ENCODE measurements around the gene RAC3.
A peak's percentile ranks its signal among the peaks of the same experiment; 100 is the strongest.

RAC3 gene

GRCh38 chr17:82064433-82065192, 33.1 kb downstream of the RAC3 start:
- no peak overlapping the region for H3K27ac ChIP-seq (ENCODE audit: low read length)
- H3K4me3 ChIP-seq (ENCODE audit: low read length), result peak overlapping the region; percentile 79; the same call in 1 of the 2 replicates
- WGBS (ENCODE audit: insufficient coverage, insufficient read length), result no CpG with 5 or more reads among the region's 36 CpGs
- no peaks in the 10 kb centered on the region for H3K27me3 ChIP-seq (ENCODE audit: control insufficient read depth, insufficient read depth, low read length)
- peaks cover 24% of the 10 kb centered on the region for H3K36me3 ChIP-seq (ENCODE audit: control insufficient read depth, insufficient read depth, low read length)
- H3K9me3 ChIP-seq (ENCODE audit: control insufficient read depth, insufficient read depth, low read length), result no peaks in the 10 kb centered on the region
- no peak for DNase-seq (ENCODE audit: low read depth, low spot score)
- peaks cover 3% of the 10 kb centered on the region; the same call in 1 of the 2 replicates for H3K4me1 ChIP-seq (ENCODE audit: control insufficient read depth, insufficient read depth, low read length)

- Histone ChIP-seq H3K27ac (ENCODE audit: low read length) (no peak overlapping the region), H3K9me3 (ENCODE audit: control insufficient read depth, insufficient read depth, low read length) (no peaks in the 10 kb centered on the region), H3K36me3 (ENCODE audit: control insufficient read depth, insufficient read depth, low read length) (peaks cover 22% of the 10 kb centered on the region), H3K27me3 (ENCODE audit: control insufficient read depth, insufficient read depth, low read length) (no peaks in the 10 kb centered on the region), H3K4me1 (ENCODE audit: control insufficient read depth, insufficient read depth, low read length) (peaks cover 3% of the 10 kb centered on the region; the same call in 1 of the 2 replicates), H3K4me3 (ENCODE audit: low read length) (peak overlapping the region; percentile 79)
- no CpG with 5 or more reads among the region's 47 CpGs for WGBS (ENCODE audit: insufficient coverage, insufficient read length)
- no peak for DNase-seq (ENCODE audit: low read depth, low spot score)
These were observed 33.7 kb downstream of the RAC3 start for GRCh38 chr17:82065193-82065637.

GRCh38 chr17:82065638-82066303, 34.3 kb downstream of the RAC3 start, which contains the start of gene DUS1L:
TSS of gene DUS1L (minus strand) at chr17:82065804. CDS start at chr17:82065059, 745 bp downstream.
- DNase-seq (ENCODE audit: low read depth, low spot score), result no peak

GRCh38 chr17:82070611-82071010, 39.1 kb downstream of the RAC3 start:
- Histone ChIP-seq H3K27me3 (ENCODE audit: control insufficient read depth, insufficient read depth, low read length) (no peaks in the 10 kb centered on the region), H3K36me3 (ENCODE audit: control insufficient read depth, insufficient read depth, low read length) (no peaks in the 10 kb centered on the region), H3K27ac (ENCODE audit: low read length) (no peak overlapping the region), H3K4me3 (ENCODE audit: low read length) (no peak overlapping the region), H3K9me3 (ENCODE audit: control insufficient read depth, insufficient read depth, low read length) (no peaks in the 10 kb centered on the region), H3K4me1 (ENCODE audit: control insufficient read depth, insufficient read depth, low read length) (no peaks in the 10 kb centered on the region)
- DNase-seq (ENCODE audit: low read depth, low spot score), result no peak

More at GRCh38 chr17:82065638-82066303, 34.3 kb downstream of the RAC3 start, which contains the start of gene DUS1L:
- H3K27ac ChIP-seq (ENCODE audit: low read length), result no peak within 1 kb of the TSS
- WGBS (ENCODE audit: insufficient coverage, insufficient read length), result no CpG with 5 or more reads among the region's 88 CpGs
- no peaks in the 10 kb centered on the region for H3K9me3 ChIP-seq (ENCODE audit: control insufficient read depth, insufficient read depth, low read length)
- H3K4me1 ChIP-seq (ENCODE audit: control insufficient read depth, insufficient read depth, low read length), result peaks cover 3% of the 10 kb centered on the region; the same call in 1 of the 2 replicates
- H3K4me3 ChIP-seq (ENCODE audit: low read length), result peak within 1 kb of the TSS; percentile 79
- no peaks in the 10 kb centered on the region for H3K27me3 ChIP-seq (ENCODE audit: control insufficient read depth, insufficient read depth, low read length)
- peaks cover 17% of the 10 kb centered on the region for H3K36me3 ChIP-seq (ENCODE audit: control insufficient read depth, insufficient read depth, low read length)

GRCh38 chr17:82072827-82073226, 41.3 kb downstream of the RAC3 start:
- H3K9me3 ChIP-seq (ENCODE audit: control insufficient read depth, insufficient read depth, low read length), result no peaks in the 10 kb centered on the region
- no peak for DNase-seq (ENCODE audit: low read depth, low spot score)
- no peak overlapping the region for H3K27ac ChIP-seq (ENCODE audit: low read length)
- H3K4me1 ChIP-seq (ENCODE audit: control insufficient read depth, insufficient read depth, low read length), result peaks cover 1% of the 10 kb centered on the region; the same call in 1 of the 2 replicates
- H3K4me3 ChIP-seq (ENCODE audit: low read length), result no peak overlapping the region
- WGBS (ENCODE audit: insufficient coverage, insufficient read length), result no CpG with 5 or more reads among the region's 6 CpGs
- no peaks in the 10 kb centered on the region for H3K27me3 ChIP-seq (ENCODE audit: control insufficient read depth, insufficient read depth, low read length)
- peaks cover 4% of the 10 kb centered on the region; the same call in 1 of the 2 replicates for H3K36me3 ChIP-seq (ENCODE audit: control insufficient read depth, insufficient read depth, low read length)

- Histone ChIP-seq H3K9me3 (ENCODE audit: control insufficient read depth, insufficient read depth, low read length) (no peaks in the 10 kb centered on the region), H3K27ac (ENCODE audit: low read length) (no peak overlapping the region), H3K36me3 (ENCODE audit: control insufficient read depth, insufficient read depth, low read length) (peaks cover 5% of the 10 kb centered on the region; the same call in 1 of the 2 replicates), H3K27me3 (ENCODE audit: control insufficient read depth, insufficient read depth, low read length) (no peaks in the 10 kb centered on the region), H3K4me1 (ENCODE audit: control insufficient read depth, insufficient read depth, low read length) (peaks cover 1% of the 10 kb centered on the region; the same call in 1 of the 2 replicates), H3K4me3 (ENCODE audit: low read length) (no peak overlapping the region)
- no CpG with 5 or more reads among the region's 9 CpGs for WGBS (ENCODE audit: insufficient coverage, insufficient read length)
- DNase-seq (ENCODE audit: low read depth, low spot score), result no peak
These were observed 42.0 kb downstream of the RAC3 start for GRCh38 chr17:82073446-82073845.

GRCh38 chr17:82076018-82076784, 44.7 kb downstream of the RAC3 start:
- H3K4me1 ChIP-seq (ENCODE audit: control insufficient read depth, insufficient read depth, low read length), result peaks cover 1% of the 10 kb centered on the region; the same call in 1 of the 2 replicates
- no peak overlapping the region for H3K4me3 ChIP-seq (ENCODE audit: low read length)
- no peak for DNase-seq (ENCODE audit: low read depth, low spot score)
- peaks cover 28% of the 10 kb centered on the region for H3K36me3 ChIP-seq (ENCODE audit: control insufficient read depth, insufficient read depth, low read length)
- H3K27ac ChIP-seq (ENCODE audit: low read length), result no peak overlapping the region
- no peaks in the 10 kb centered on the region for H3K27me3 ChIP-seq (ENCODE audit: control insufficient read depth, insufficient read depth, low read length)
- no CpG with 5 or more reads among the region's 25 CpGs for WGBS (ENCODE audit: insufficient coverage, insufficient read length)
- H3K9me3 ChIP-seq (ENCODE audit: control insufficient read depth, insufficient read depth, low read length), result no peaks in the 10 kb centered on the region

GRCh38 chr17:82076785-82077591, 45.5 kb downstream of the RAC3 start:
- Histone ChIP-seq H3K4me3 (ENCODE audit: low read length) (no peak overlapping the region), H3K27ac (ENCODE audit: low read length) (no peak overlapping the region), H3K27me3 (ENCODE audit: control insufficient read depth, insufficient read depth, low read length) (no peaks in the 10 kb centered on the region), H3K9me3 (ENCODE audit: control insufficient read depth, insufficient read depth, low read length) (no peaks in the 10 kb centered on the region), H3K36me3 (ENCODE audit: control insufficient read depth, insufficient read depth, low read length) (peaks cover 36% of the 10 kb centered on the region), H3K4me1 (ENCODE audit: control insufficient read depth, insufficient read depth, low read length) (peaks cover 1% of the 10 kb centered on the region; the same call in 1 of the 2 replicates)
- no peak for DNase-seq (ENCODE audit: low read depth, low spot score)
- WGBS (ENCODE audit: insufficient coverage, insufficient read length), result no CpG with 5 or more reads among the region's 21 CpGs

- Histone ChIP-seq H3K27me3 (ENCODE audit: control insufficient read depth, insufficient read depth, low read length) (no peaks in the 10 kb centered on the region), H3K27ac (ENCODE audit: low read length) (no peak overlapping the region), H3K9me3 (ENCODE audit: control insufficient read depth, insufficient read depth, low read length) (no peaks in the 10 kb centered on the region), H3K36me3 (ENCODE audit: control insufficient read depth, insufficient read depth, low read length) (peaks cover 44% of the 10 kb centered on the region), H3K4me3 (ENCODE audit: low read length) (no peak overlapping the region), H3K4me1 (ENCODE audit: control insufficient read depth, insufficient read depth, low read length) (peaks cover 1% of the 10 kb centered on the region; the same call in 1 of the 2 replicates)
- no CpG with 5 or more reads among the region's 28 CpGs for WGBS (ENCODE audit: insufficient coverage, insufficient read length)
- DNase-seq (ENCODE audit: low read depth, low spot score), result no peak
These were observed 46.3 kb downstream of the RAC3 start for GRCh38 chr17:82077617-82078358.

Data from iPS DF 6.9 (cell line).